ENCODE measurements around the gene RGS6. TPM values are rescaled to one million over a fixed set of nuclear protein-coding genes. Genes with fewer than 3 reads are reported as not detected.

Gene RGS6
- total RNA-seq, 1 donor from 2014 or later, result 5.2 TPM

GRCh38 chr14:72523424-72524294 is 591.4 kb downstream of the RGS6 start:
- Histone ChIP-seq H3K9ac (ENCODE audit: low read depth in 1 of 3, low read length in 3 of 3) (no peak overlapping the region), H3K27ac (ENCODE audit: low read depth, low read length) (no peak overlapping the region), H3K36me3 (ENCODE audit: control insufficient read depth in 3 of 3, insufficient read depth in 3 of 3, low read length in 3 of 3) (no peaks in the 10 kb centered on the region), H3K4me1 (ENCODE audit: control insufficient read depth in 3 of 3, insufficient read depth in 3 of 3, low read length in 3 of 3) (peaks cover 0 to 6% (median 0%) of the 10 kb centered on the region in 3 donors), H3K4me3 (ENCODE audit: low read length in 3 of 3) (no peak overlapping the region), H3K27me3 (ENCODE audit: control insufficient read depth in 3 of 3, insufficient read depth in 3 of 3, low read length in 3 of 3) (no peaks in the 10 kb centered on the region), H3K9me3 (ENCODE audit: control insufficient read depth in 3 of 3, low read length in 3 of 3) (no peaks in the 10 kb centered on the region)

DNA sequence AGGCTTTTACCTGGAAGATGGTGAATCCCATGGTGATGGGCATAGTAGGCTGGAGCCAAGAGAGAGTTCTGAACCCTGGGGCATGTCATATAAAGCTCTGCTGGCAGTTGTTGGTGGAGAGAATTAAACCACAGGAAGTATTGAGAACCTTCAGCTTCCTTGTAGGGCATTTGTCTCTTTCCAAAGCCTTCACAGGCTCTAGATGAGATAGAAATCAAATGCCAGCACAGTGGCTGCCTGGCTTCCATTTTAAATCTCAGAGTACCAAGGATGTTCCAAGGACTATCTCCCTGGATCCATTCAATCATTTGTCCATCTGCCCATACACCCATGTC is 592.0 kb downstream of the RGS6 start:
- Histone ChIP-seq H3K4me3 (ENCODE audit: low read length in 3 of 3) (no peak overlapping the region), H3K9ac (ENCODE audit: low read depth in 1 of 3, low read length in 3 of 3) (no peak overlapping the region), H3K4me1 (ENCODE audit: control insufficient read depth in 3 of 3, insufficient read depth in 3 of 3, low read length in 3 of 3) (peaks cover 0 to 6% (median 0%) of the 10 kb centered on the region in 3 donors), H3K9me3 (ENCODE audit: control insufficient read depth in 3 of 3, low read length in 3 of 3) (no peaks in the 10 kb centered on the region), H3K36me3 (ENCODE audit: control insufficient read depth in 3 of 3, insufficient read depth in 3 of 3, low read length in 3 of 3) (no peaks in the 10 kb centered on the region), H3K27ac (ENCODE audit: low read depth, low read length) (no peak overlapping the region), H3K27me3 (ENCODE audit: control insufficient read depth in 3 of 3, insufficient read depth in 3 of 3, low read length in 3 of 3) (no peaks in the 10 kb centered on the region)

DNA sequence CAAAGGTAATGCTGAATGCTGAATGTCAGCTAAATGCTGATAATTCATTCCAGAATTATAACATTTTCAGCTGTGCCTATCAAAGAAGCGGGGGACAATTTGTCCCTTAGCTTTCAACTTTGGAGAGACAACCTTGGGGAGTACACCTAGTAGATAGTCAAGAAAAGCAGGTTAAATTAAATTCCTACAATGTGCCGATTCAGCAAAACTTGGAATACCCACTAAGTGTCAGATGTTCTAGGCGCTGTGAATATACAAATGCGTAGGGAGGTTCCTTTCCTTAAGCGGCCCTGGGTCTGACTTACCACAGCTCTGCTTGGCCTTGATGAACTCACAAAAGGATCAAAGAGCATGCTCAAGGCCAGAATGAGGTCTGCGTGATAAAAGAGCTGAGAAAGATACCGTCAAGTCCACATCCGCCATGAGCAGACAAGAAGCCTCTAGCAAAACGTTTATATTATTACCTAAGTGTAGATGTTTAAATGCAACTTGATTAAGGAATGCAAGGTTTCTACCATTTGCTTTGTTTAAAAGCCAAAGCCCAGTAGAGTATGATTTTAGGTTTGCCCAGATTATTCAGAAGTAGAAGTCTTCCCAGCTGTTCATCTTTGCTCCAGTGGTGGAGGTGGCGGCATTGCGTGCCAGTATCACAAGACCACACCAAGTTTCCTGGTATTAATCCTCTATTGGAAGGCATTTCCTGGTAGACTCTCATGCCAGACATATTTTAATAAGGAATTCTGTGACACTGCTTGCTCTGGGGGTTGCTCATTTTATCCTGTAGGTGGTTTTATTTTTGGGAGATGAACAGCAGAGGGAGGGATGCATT is 593.1 kb downstream of the RGS6 start:
- H3K36me3 ChIP-seq (ENCODE audit: control insufficient read depth in 3 of 3, insufficient read depth in 3 of 3, low read length in 3 of 3), result no peaks in the 10 kb centered on the region
- H3K4me1 ChIP-seq (ENCODE audit: control insufficient read depth in 3 of 3, insufficient read depth in 3 of 3, low read length in 3 of 3), result peaks cover 0 to 6% (median 0%) of the 10 kb centered on the region in 3 donors
- H3K4me3 ChIP-seq (ENCODE audit: low read length in 3 of 3), result no peak overlapping the region
- H3K27me3 ChIP-seq (ENCODE audit: control insufficient read depth in 3 of 3, insufficient read depth in 3 of 3, low read length in 3 of 3), result no peaks in the 10 kb centered on the region
- no peak overlapping the region for H3K9ac ChIP-seq (ENCODE audit: low read depth in 1 of 3, low read length in 3 of 3)
- H3K27ac ChIP-seq (ENCODE audit: low read depth, low read length), result no peak overlapping the region
- H3K9me3 ChIP-seq (ENCODE audit: control insufficient read depth in 3 of 3, low read length in 3 of 3), result no peaks in the 10 kb centered on the region

GRCh38 chr14:72527591-72527990 is 595.4 kb downstream of the RGS6 start:
- no peak overlapping the region for H3K4me3 ChIP-seq (ENCODE audit: low read length in 3 of 3)
- H3K4me1 ChIP-seq (ENCODE audit: control insufficient read depth in 3 of 3, insufficient read depth in 3 of 3, low read length in 3 of 3), result peaks cover 0 to 6% (median 0%) of the 10 kb centered on the region in 3 donors
- no peaks in the 10 kb centered on the region for H3K27me3 ChIP-seq (ENCODE audit: control insufficient read depth in 3 of 3, insufficient read depth in 3 of 3, low read length in 3 of 3)
- no peaks in the 10 kb centered on the region for H3K36me3 ChIP-seq (ENCODE audit: control insufficient read depth in 3 of 3, insufficient read depth in 3 of 3, low read length in 3 of 3)
- H3K9me3 ChIP-seq (ENCODE audit: control insufficient read depth in 3 of 3, low read length in 3 of 3), result no peaks in the 10 kb centered on the region
- H3K9ac ChIP-seq (ENCODE audit: low read depth in 1 of 3, low read length in 3 of 3), result no peak overlapping the region
- no peak overlapping the region for H3K27ac ChIP-seq (ENCODE audit: low read depth, low read length)

- Histone ChIP-seq H3K27ac (ENCODE audit: low read depth, low read length) (no peak overlapping the region), H3K4me1 (ENCODE audit: control insufficient read depth in 3 of 3, insufficient read depth in 3 of 3, low read length in 3 of 3) (peaks cover 0 to 3% (median 0%) of the 10 kb centered on the region in 3 donors), H3K9me3 (ENCODE audit: control insufficient read depth in 3 of 3, low read length in 3 of 3) (peaks cover 0 to 2% (median 0%) of the 10 kb centered on the region in 3 donors), H3K27me3 (ENCODE audit: control insufficient read depth in 3 of 3, insufficient read depth in 3 of 3, low read length in 3 of 3) (no peaks in the 10 kb centered on the region), H3K4me3 (ENCODE audit: low read length in 3 of 3) (no peak overlapping the region), H3K36me3 (ENCODE audit: control insufficient read depth in 3 of 3, insufficient read depth in 3 of 3, low read length in 3 of 3) (no peaks in the 10 kb centered on the region), H3K9ac (ENCODE audit: low read depth in 1 of 3, low read length in 3 of 3) (no peak overlapping the region)
These were observed 596.0 kb downstream of the RGS6 start for GRCh38 chr14:72528059-72528862.

DNA sequence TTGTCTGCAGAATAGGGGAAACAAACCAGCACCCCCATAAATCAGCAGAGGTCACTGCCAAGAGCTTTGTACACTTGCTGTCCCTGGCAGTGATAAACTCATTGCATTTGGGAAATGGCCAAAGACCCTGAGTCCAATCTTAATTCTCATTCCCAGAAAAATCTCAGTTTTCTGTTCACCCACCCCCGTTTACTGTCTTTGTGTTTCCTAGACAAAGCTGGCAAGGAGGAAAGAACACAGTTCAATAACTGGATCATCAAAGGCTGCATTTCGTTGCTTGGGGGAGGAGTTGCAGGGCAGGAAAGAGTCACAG is 596.6 kb downstream of the RGS6 start:
- Histone ChIP-seq H3K4me1 (ENCODE audit: control insufficient read depth in 3 of 3, insufficient read depth in 3 of 3, low read length in 3 of 3) (peaks cover 0 to 3% (median 0%) of the 10 kb centered on the region in 3 donors), H3K27ac (ENCODE audit: low read depth, low read length) (no peak overlapping the region), H3K9me3 (ENCODE audit: control insufficient read depth in 3 of 3, low read length in 3 of 3) (peaks cover 0 to 5% (median 0%) of the 10 kb centered on the region in 3 donors), H3K36me3 (ENCODE audit: control insufficient read depth in 3 of 3, insufficient read depth in 3 of 3, low read length in 3 of 3) (no peaks in the 10 kb centered on the region), H3K9ac (ENCODE audit: low read depth in 1 of 3, low read length in 3 of 3) (no peak overlapping the region), H3K4me3 (ENCODE audit: low read length in 3 of 3) (no peak overlapping the region), H3K27me3 (ENCODE audit: control insufficient read depth in 3 of 3, insufficient read depth in 3 of 3, low read length in 3 of 3) (no peaks in the 10 kb centered on the region)

DNA sequence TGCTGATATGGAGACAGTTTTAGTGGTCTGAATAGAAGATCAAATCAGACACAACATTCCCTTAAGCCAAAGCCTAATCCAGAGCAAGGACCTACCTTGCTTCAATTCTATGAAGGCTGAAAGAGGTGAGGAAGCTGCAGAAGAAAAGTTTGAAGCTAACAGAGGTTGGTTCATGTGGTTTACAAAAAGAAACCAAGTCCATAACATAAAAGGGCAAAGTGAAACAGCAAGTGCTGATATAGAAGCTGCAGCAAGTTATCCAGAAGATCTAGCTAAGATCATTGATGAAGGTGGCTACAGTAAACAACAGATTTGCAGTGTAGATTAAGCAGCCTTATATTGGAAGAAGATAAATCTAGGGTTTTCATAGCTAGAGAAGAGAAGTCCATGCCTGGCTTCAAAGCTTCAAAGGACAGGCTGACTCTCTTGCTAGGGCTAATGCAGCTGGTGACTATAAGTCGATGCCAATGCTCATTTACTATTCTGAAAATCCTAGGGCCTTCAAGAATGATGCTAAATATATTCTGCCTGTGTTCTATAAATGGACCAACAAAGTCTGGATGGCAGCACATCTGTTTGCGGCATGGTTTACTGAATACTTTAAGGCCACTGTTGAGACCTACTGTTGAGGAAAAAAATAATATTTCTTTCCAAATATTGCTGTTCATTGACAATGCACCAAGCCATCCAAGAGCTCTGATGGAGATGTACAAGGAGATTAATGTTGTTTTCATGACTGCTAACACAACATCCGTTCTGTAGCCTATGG is 600.6 kb downstream of the RGS6 start:
- Histone ChIP-seq H3K27me3 (ENCODE audit: control insufficient read depth in 3 of 3, insufficient read depth in 3 of 3, low read length in 3 of 3) (no peaks in the 10 kb centered on the region), H3K9me3 (ENCODE audit: control insufficient read depth in 3 of 3, low read length in 3 of 3) (peaks cover 0 to 6% (median 0%) of the 10 kb centered on the region in 3 donors)

DNA sequence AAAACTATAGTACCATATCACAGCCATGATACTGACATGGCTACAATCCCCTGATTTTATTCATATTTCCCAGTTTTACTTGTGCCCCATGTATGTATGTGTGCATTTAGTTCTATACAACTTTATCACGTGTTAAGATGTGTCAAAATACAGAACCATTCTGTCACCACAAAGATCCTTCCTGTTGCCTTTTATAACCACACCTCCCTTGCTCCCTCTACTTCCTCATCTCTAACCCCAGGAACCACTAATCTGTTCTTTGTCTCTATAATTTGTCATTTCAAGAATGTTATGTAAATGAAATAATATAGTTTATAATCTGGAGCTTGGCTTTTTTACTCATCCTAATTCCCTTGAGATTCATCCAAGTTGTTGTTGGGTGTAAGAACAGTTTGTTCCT is 603.3 kb downstream of the RGS6 start:
- peaks cover 0 to 4% (median 0%) of the 10 kb centered on the region in 3 donors for H3K4me1 ChIP-seq (ENCODE audit: control insufficient read depth in 3 of 3, insufficient read depth in 3 of 3, low read length in 3 of 3)
- no peak overlapping the region for H3K4me3 ChIP-seq (ENCODE audit: low read length in 3 of 3)
- H3K27ac ChIP-seq (ENCODE audit: low read depth, low read length), result no peak overlapping the region
- no peaks in the 10 kb centered on the region for H3K27me3 ChIP-seq (ENCODE audit: control insufficient read depth in 3 of 3, insufficient read depth in 3 of 3, low read length in 3 of 3)
- H3K9me3 ChIP-seq (ENCODE audit: control insufficient read depth in 3 of 3, low read length in 3 of 3), result peaks cover 0 to 6% (median 0%) of the 10 kb centered on the region in 3 donors
- H3K36me3 ChIP-seq (ENCODE audit: control insufficient read depth in 3 of 3, insufficient read depth in 3 of 3, low read length in 3 of 3), result no peaks in the 10 kb centered on the region
- no peak overlapping the region for H3K9ac ChIP-seq (ENCODE audit: low read depth in 1 of 3, low read length in 3 of 3)

More for the DNA sequence above, 600.6 kb downstream of the RGS6 start:
- Histone ChIP-seq H3K4me3 (ENCODE audit: low read length in 3 of 3) (no peak overlapping the region), H3K36me3 (ENCODE audit: control insufficient read depth in 3 of 3, insufficient read depth in 3 of 3, low read length in 3 of 3) (no peaks in the 10 kb centered on the region), H3K4me1 (ENCODE audit: control insufficient read depth in 3 of 3, insufficient read depth in 3 of 3, low read length in 3 of 3) (no peaks in the 10 kb centered on the region), H3K27ac (ENCODE audit: low read depth, low read length) (no peak overlapping the region), H3K9ac (ENCODE audit: low read depth in 1 of 3, low read length in 3 of 3) (no peak overlapping the region)

DNA sequence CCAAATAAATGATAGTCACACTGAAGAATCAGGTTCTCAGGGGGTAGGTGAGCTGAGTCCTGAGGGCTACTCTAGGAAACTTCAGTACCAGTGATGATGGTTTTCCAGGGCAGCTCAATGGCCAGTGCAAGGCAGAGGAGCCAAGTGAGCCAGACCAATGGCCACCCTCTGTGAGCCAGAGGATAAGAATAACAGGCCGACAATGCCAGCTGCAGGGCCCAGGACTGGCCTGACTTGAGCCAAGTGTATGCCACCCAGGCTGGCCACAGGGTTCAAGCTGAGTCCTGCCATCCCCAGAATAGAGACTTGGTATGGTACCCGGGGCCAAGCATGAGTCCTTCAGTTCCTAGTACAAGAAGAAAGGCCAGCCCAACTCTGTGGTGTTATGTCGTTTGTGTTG is 606.2 kb downstream of the RGS6 start:
- H3K36me3 ChIP-seq (ENCODE audit: control insufficient read depth in 3 of 3, insufficient read depth in 3 of 3, low read length in 3 of 3), result no peaks in the 10 kb centered on the region
- peaks cover 0 to 4% (median 0%) of the 10 kb centered on the region in 3 donors for H3K9me3 ChIP-seq (ENCODE audit: control insufficient read depth in 3 of 3, low read length in 3 of 3)
- no peak overlapping the region for H3K9ac ChIP-seq (ENCODE audit: low read depth in 1 of 3, low read length in 3 of 3)
- peaks cover 0 to 4% (median under 1%) of the 10 kb centered on the region in 3 donors for H3K4me1 ChIP-seq (ENCODE audit: control insufficient read depth in 3 of 3, insufficient read depth in 3 of 3, low read length in 3 of 3)
- no peaks in the 10 kb centered on the region for H3K27me3 ChIP-seq (ENCODE audit: control insufficient read depth in 3 of 3, insufficient read depth in 3 of 3, low read length in 3 of 3)
- no peak overlapping the region for H3K4me3 ChIP-seq (ENCODE audit: low read length in 3 of 3)
- H3K27ac ChIP-seq (ENCODE audit: low read depth, low read length), result no peak overlapping the region

Data from skeletal muscle tissue (tissue), 4 donors.